ENCODE data around the gene KCNH2. TPM values are rescaled to one million over a fixed set of nuclear protein-coding genes. Genes with fewer than 3 reads are reported as not detected.

The KCNH2 gene
- total RNA-seq, 1 experiment from 2014 or later: 1.8 TPM

- intact Hi-C loops (cut with micrococcal nuclease; ENCODE audit: unreplicated experiment): no loop called here
- in situ Hi-C loops (cut with HindIII; ENCODE audit: low pct_unique_long_range_greater_than_20kb, low sequenced_read_pairs): no loop called here
- CTCF ChIA-PET: interaction anchor here (0.6 kb wide), 1 partner anchor 21 kb away, joined by 4 read pairs; no protein-coding TSS in a partner anchor
- DNase-seq (ENCODE audit: low read depth, low spot score) (no peak), ATAC-seq (no peak)
- H3K4me3 ChIP-seq (ENCODE audit: low read depth in 2 of 2, low read length in 2 of 2): no peak overlapping the region
- POLR2A ChIA-PET: interaction anchor here (0.7 kb wide), 1 partner anchor 123 kb away, joined by 3 read pairs; no protein-coding TSS in a partner anchor
- H3K4me1 ChIP-seq (ENCODE audit: control insufficient read depth, insufficient read depth, low read length): no peaks in the 10 kb centered on the region
- no peaks in the 10 kb centered on the region for H3K27me3 ChIP-seq (ENCODE audit: control insufficient read depth, insufficient read depth, low read length)
- H3K27ac ChIP-seq (ENCODE audit: low read length): no peak overlapping the region
- H3K9me3 ChIP-seq (ENCODE audit: control insufficient read depth, insufficient read depth, low read depth, low read length): no peaks in the 10 kb centered on the region
- no peaks in the 10 kb centered on the region for H3K36me3 ChIP-seq (ENCODE audit: control insufficient read depth, insufficient read depth, low read length)
- BruUV-seq (replicated peaks): no TSS peak
- TF ChIP-seq POLR2AphosphoS5 (IDR thresholded peaks at IDR 0.05; ENCODE audit: low read depth, low read length) (no peak), TCF7L2 (IDR thresholded peaks at IDR 0.05; ENCODE audit: low read depth, low read length) (no peak), CTCF (IDR thresholded peaks at IDR 0.05) (no peak), SIN3A (IDR thresholded peaks at IDR 0.05; ENCODE audit: borderline replicate concordance, insufficient read depth, low read depth, low read length) (no peak), REST (IDR thresholded peaks at IDR 0.05; ENCODE audit: insufficient read depth in 1 of 2, low read depth in 2 of 2, low read length in 1 of 2) (no peak)
Observed at GRCh38 chr7:150939466-150939865, 38.7 kb downstream of the KCNH2 start.

- ATAC-seq (no peak), DNase-seq (ENCODE audit: low read depth, low spot score) (no peak)
- H3K36me3 ChIP-seq (ENCODE audit: control insufficient read depth, insufficient read depth, low read length): no peaks in the 10 kb centered on the region
- H3K9me3 ChIP-seq (ENCODE audit: control insufficient read depth, insufficient read depth, low read depth, low read length): no peaks in the 10 kb centered on the region
- TF ChIP-seq POLR2AphosphoS5 (IDR thresholded peaks at IDR 0.05; ENCODE audit: low read depth, low read length): no peak
- TF ChIP-seq REST (IDR thresholded peaks at IDR 0.05; ENCODE audit: insufficient read depth in 1 of 2, low read depth in 2 of 2, low read length in 1 of 2): no peak
- no peak for TF ChIP-seq CTCF (IDR thresholded peaks at IDR 0.05)
- no peak for TF ChIP-seq SIN3A (IDR thresholded peaks at IDR 0.05; ENCODE audit: borderline replicate concordance, insufficient read depth, low read depth, low read length)
- no peak for TF ChIP-seq TCF7L2 (IDR thresholded peaks at IDR 0.05; ENCODE audit: low read depth, low read length)
- H3K4me3 ChIP-seq (ENCODE audit: low read depth in 2 of 2, low read length in 2 of 2): no peak overlapping the region
- H3K4me1 ChIP-seq (ENCODE audit: control insufficient read depth, insufficient read depth, low read length): no peaks in the 10 kb centered on the region
- intact Hi-C loops (cut with micrococcal nuclease; ENCODE audit: unreplicated experiment): no loop called here
- ChIA-PET POLR2A (interaction anchor here (0.7 kb wide), 1 partner anchor 124 kb away, joined by 3 read pairs; no protein-coding TSS in a partner anchor), CTCF (interaction anchor here (0.6 kb wide), 1 partner anchor 21 kb away, joined by 4 read pairs; no protein-coding TSS in a partner anchor)
- no peak overlapping the region for H3K27ac ChIP-seq (ENCODE audit: low read length)
- in situ Hi-C loops (cut with HindIII; ENCODE audit: low pct_unique_long_range_greater_than_20kb, low sequenced_read_pairs): no loop called here
- no TSS peak for BruUV-seq (replicated peaks)
- H3K27me3 ChIP-seq (ENCODE audit: control insufficient read depth, insufficient read depth, low read length): no peaks in the 10 kb centered on the region
Observed at GRCh38 chr7:150939052-150939451, 39.1 kb downstream of the KCNH2 start.
